GM19025 (cell line): ENCODE measurements around the gene HDGFL1.

Experiments used
- ATAC-seq: cut with Tn5 transposase; IDR thresholded peaks from one replicate; pipeline ENCODE4 v1.9.1; 2021; ENCODE audit warnings: mild to moderate bottlenecking, low read depth, moderate library complexity; ENCODE audit not compliant: unreplicated experiment

HDGFL1 gene

GRCh38 chr6:22569281-22570184 lies at the start of gene HDGFL1:
Gene HDGFL1 (plus strand): TSS chr6:22569566. CDS start chr6:22569576, 10 bp downstream.
- ATAC-seq, result no peak

- no peak for ATAC-seq
Observed at GRCh38 chr6:22521035-22521434, 48.3 kb upstream of the HDGFL1 start.

- ATAC-seq, result no peak
Observed at GRCh38 chr6:22526736-22527135, 42.6 kb upstream of the HDGFL1 start.

GRCh38 chr6:22529866-22530265 lies 39.5 kb upstream of the HDGFL1 start:
- ATAC-seq, result no peak

- no peak for ATAC-seq
Observed at GRCh38 chr6:22530506-22530905, 38.9 kb upstream of the HDGFL1 start.

GRCh38 chr6:22536122-22536521 lies 33.2 kb upstream of the HDGFL1 start:
- ATAC-seq, result no peak

- no peak for ATAC-seq
Observed at GRCh38 chr6:22544476-22544875, 24.9 kb upstream of the HDGFL1 start.

- no peak for ATAC-seq
Observed at GRCh38 chr6:22545051-22545450, 24.3 kb upstream of the HDGFL1 start.

GRCh38 chr6:22546236-22546635 lies 23.1 kb upstream of the HDGFL1 start:
- no peak for ATAC-seq

- ATAC-seq, result no peak
Observed at GRCh38 chr6:22550971-22551670, 18.2 kb upstream of the HDGFL1 start.

- ATAC-seq, result no peak
Observed at GRCh38 chr6:22556266-22556665, 13.1 kb upstream of the HDGFL1 start.

- ATAC-seq, result no peak
Observed at GRCh38 chr6:22557007-22557406, 12.4 kb upstream of the HDGFL1 start.

GRCh38 chr6:22558288-22558882 lies 11.0 kb upstream of the HDGFL1 start:
- no peak for ATAC-seq

- no peak for ATAC-seq
Observed at GRCh38 chr6:22568854-22569253, 512 bp upstream of the HDGFL1 start.

GRCh38 chr6:22570185-22570551 lies 802 bp downstream of the HDGFL1 start:
- no peak for ATAC-seq

GRCh38 chr6:22575190-22575589 lies 5.8 kb downstream of the HDGFL1 start:
- no peak for ATAC-seq

GRCh38 chr6:22579439-22579838 lies 10.1 kb downstream of the HDGFL1 start:
- no peak for ATAC-seq

GRCh38 chr6:22580337-22580736 lies 11.0 kb downstream of the HDGFL1 start:
- no peak for ATAC-seq

GRCh38 chr6:22582417-22583205 lies 13.2 kb downstream of the HDGFL1 start:
- ATAC-seq, result no peak

- no peak for ATAC-seq
Observed at GRCh38 chr6:22583230-22583629, 13.9 kb downstream of the HDGFL1 start.

GRCh38 chr6:22583927-22584326 lies 14.6 kb downstream of the HDGFL1 start:
- ATAC-seq, result no peak
